Measurements from ENCODE around the gene ZNF587B.

DNA sequence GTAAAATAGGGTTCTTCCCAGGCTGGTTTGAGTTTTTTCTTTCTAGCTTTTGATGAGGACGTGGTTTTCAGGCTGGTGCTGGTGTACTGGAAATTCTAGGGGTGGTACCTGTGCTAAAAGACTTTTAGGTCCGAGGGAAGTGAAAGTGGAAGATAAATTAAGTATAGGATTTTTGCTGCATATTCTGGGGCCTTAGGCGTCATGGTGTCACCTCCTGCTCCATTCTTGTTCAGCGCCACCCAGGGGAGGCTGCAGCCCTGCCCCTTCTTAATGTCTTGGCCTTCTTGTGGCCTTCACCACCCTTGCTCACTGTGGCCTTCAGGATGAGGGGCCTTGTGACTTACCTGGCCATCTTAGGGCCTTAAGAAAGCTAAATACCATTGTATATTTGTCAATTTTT is 27.8 kb upstream of the ZNF587B start:
- TF ChIP-seq, protein P1, sequence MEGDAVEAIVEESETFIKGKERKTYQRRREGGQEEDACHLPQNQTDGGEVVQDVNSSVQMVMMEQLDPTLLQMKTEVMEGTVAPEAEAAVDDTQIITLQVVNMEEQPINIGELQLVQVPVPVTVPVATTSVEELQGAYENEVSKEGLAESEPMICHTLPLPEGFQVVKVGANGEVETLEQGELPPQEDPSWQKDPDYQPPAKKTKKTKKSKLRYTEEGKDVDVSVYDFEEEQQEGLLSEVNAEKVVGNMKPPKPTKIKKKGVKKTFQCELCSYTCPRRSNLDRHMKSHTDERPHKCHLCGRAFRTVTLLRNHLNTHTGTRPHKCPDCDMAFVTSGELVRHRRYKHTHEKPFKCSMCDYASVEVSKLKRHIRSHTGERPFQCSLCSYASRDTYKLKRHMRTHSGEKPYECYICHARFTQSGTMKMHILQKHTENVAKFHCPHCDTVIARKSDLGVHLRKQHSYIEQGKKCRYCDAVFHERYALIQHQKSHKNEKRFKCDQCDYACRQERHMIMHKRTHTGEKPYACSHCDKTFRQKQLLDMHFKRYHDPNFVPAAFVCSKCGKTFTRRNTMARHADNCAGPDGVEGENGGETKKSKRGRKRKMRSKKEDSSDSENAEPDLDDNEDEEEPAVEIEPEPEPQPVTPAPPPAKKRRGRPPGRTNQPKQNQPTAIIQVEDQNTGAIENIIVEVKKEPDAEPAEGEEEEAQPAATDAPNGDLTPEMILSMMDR (IDR thresholded peaks at IDR 0.05): no peak
- TF ChIP-seq POLR2A (IDR thresholded peaks at IDR 0.05): no peak
